Putamen (tissue), 1 donor: ENCODE results near the gene TTLL11.
A peak's percentile ranks its signal among the peaks of the same experiment; 100 is the strongest.
"Not testable (repeated sequence)": the region's sequence is repeated elsewhere in the genome, so short reads cannot be mapped to it uniquely, and the experiment has no call there.

Source experiments
- DNase-seq: peaks from one replicate; pipeline ENCODE4 v3.0.0-alpha.2; 2016; ENCODE audit warnings: low spot score

TTLL11 gene

GRCh38 chr9:121902461-121903135 is 190.5 kb downstream of the TTLL11 start:
- no peak for DNase-seq

- no peak for DNase-seq
These were observed 191.5 kb downstream of the TTLL11 start for GRCh38 chr9:121901616-121902015.

- no peak for DNase-seq
These were observed 192.9 kb downstream of the TTLL11 start for GRCh38 chr9:121900163-121900562.

GRCh38 chr9:121898856-121899255 is 194.3 kb downstream of the TTLL11 start:
- no peak for DNase-seq

GRCh38 chr9:121897140-121897539 is 196.0 kb downstream of the TTLL11 start:
- no peak for DNase-seq

- no peak for DNase-seq
These were observed 196.6 kb downstream of the TTLL11 start for GRCh38 chr9:121896545-121896943.

- no peak for DNase-seq
These were observed 197.1 kb downstream of the TTLL11 start for GRCh38 chr9:121895818-121896544.

GRCh38 chr9:121895358-121895757 is 197.8 kb downstream of the TTLL11 start:
- no peak for DNase-seq

- DNase-seq, result not testable (repeated sequence)
These were observed 198.7 kb downstream of the TTLL11 start for GRCh38 chr9:121894380-121894779.

GRCh38 chr9:121893786-121894185 is 199.3 kb downstream of the TTLL11 start:
- DNase-seq, result no peak

- no peak for DNase-seq
These were observed 200.4 kb downstream of the TTLL11 start for GRCh38 chr9:121892706-121893105.

GRCh38 chr9:121890746-121891145 is 202.4 kb downstream of the TTLL11 start:
- no peak for DNase-seq

- DNase-seq, result no peak
These were observed 203.0 kb downstream of the TTLL11 start for GRCh38 chr9:121889990-121890563.

GRCh38 chr9:121888438-121888775 is 204.7 kb downstream of the TTLL11 start:
- no peak for DNase-seq

GRCh38 chr9:121887553-121888437 is 205.3 kb downstream of the TTLL11 start:
- DNase-seq, result no peak

- no peak for DNase-seq
These were observed 206.2 kb downstream of the TTLL11 start for GRCh38 chr9:121886759-121887485.

GRCh38 chr9:121885345-121885901 is 207.7 kb downstream of the TTLL11 start:
- DNase-seq, result no peak

- DNase-seq, result peak; percentile 68
These were observed 209.0 kb downstream of the TTLL11 start for GRCh38 chr9:121884057-121884541.

- no peak for DNase-seq
These were observed 209.6 kb downstream of the TTLL11 start for GRCh38 chr9:121883281-121884056.

GRCh38 chr9:121881920-121882500 is 211.1 kb downstream of the TTLL11 start:
- no peak for DNase-seq
